ENCODE measurements around the gene ENTPD3.

The ENTPD3 gene, protein sequence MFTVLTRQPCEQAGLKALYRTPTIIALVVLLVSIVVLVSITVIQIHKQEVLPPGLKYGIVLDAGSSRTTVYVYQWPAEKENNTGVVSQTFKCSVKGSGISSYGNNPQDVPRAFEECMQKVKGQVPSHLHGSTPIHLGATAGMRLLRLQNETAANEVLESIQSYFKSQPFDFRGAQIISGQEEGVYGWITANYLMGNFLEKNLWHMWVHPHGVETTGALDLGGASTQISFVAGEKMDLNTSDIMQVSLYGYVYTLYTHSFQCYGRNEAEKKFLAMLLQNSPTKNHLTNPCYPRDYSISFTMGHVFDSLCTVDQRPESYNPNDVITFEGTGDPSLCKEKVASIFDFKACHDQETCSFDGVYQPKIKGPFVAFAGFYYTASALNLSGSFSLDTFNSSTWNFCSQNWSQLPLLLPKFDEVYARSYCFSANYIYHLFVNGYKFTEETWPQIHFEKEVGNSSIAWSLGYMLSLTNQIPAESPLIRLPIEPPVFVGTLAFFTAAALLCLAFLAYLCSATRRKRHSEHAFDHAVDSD

DNA sequence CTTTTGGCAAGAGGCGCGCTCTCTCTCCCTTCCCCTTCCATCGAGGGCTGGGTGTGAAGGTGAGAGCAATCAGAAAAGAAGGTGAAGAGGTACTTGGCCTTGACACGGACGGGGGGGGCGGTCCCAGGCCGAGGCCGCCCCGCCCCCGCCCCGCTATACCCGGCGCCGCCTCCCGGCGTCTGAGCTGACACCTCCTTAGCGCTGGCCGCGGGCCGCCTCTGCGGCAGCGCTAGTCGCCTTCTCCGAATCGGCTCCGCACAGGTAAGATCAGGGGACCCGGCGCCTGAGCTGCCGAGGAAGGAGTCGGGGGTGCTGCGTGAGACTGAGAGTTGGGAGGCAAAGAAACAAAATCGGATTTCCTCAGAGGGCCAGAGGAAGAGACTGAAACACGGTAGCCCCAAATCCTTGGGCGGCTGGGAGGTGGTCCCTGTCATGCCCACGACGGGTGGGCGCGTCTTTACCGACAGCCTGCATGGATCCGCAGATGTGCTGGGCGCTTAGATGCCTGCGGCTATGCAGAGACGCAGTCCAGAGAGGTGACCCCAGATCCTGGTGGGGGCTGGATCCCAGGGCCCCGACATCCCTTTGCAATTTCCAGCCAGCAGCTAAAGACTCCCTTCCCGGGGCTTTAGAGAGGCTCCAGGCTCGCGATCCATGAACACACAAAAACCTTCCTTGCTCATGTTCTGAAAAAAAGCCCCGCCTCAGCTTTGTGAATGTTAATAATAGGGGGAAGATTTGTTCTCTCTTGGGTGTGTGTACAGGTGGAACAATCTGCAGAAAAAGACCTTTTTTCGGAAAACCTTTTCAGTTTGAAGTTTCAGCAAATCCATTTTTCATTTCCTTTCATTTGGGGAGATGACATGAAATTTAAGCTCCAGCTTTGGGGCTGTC, at the start of gene ENTPD3:
TSS of gene ENTPD3 (plus strand) at position 184 of the 894 bp plus-strand sequence. CDS start 874 bp downstream, outside the sequence.
- H3K27ac ChIP-seq: no peak within 1 kb of the TSS
- TF ChIP-seq, protein P1, sequence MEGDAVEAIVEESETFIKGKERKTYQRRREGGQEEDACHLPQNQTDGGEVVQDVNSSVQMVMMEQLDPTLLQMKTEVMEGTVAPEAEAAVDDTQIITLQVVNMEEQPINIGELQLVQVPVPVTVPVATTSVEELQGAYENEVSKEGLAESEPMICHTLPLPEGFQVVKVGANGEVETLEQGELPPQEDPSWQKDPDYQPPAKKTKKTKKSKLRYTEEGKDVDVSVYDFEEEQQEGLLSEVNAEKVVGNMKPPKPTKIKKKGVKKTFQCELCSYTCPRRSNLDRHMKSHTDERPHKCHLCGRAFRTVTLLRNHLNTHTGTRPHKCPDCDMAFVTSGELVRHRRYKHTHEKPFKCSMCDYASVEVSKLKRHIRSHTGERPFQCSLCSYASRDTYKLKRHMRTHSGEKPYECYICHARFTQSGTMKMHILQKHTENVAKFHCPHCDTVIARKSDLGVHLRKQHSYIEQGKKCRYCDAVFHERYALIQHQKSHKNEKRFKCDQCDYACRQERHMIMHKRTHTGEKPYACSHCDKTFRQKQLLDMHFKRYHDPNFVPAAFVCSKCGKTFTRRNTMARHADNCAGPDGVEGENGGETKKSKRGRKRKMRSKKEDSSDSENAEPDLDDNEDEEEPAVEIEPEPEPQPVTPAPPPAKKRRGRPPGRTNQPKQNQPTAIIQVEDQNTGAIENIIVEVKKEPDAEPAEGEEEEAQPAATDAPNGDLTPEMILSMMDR (IDR thresholded peaks at IDR 0.05): no peak
- H3K4me3 ChIP-seq: peak within 1 kb of the TSS; percentile 66
- no peak for DNase-seq (ENCODE audit: low spot score)

DNA sequence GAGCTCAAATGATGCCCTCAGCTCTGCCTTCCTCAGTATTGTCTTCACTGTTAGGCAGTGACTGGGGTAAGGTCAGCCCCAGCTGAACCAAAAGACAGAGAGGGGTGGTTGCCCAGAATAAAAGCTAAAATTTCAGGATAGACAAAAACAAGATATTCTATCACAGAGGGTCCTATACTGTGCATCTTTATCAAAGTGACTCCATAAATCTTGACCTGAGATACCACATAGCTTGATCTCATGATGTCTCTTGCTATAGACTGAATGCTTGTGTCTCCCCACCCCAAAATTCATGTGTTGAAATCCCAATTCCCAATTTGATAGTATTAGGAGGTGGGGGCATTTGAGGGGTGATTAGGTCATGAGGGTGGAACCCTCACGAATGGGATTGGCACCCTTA, 47.1 kb upstream of the ENTPD3 start:
- TF ChIP-seq, protein P1 (IDR thresholded peaks at IDR 0.05): no peak
- no peak for DNase-seq (ENCODE audit: low spot score)
- H3K4me3 ChIP-seq: no peak overlapping the region

DNA sequence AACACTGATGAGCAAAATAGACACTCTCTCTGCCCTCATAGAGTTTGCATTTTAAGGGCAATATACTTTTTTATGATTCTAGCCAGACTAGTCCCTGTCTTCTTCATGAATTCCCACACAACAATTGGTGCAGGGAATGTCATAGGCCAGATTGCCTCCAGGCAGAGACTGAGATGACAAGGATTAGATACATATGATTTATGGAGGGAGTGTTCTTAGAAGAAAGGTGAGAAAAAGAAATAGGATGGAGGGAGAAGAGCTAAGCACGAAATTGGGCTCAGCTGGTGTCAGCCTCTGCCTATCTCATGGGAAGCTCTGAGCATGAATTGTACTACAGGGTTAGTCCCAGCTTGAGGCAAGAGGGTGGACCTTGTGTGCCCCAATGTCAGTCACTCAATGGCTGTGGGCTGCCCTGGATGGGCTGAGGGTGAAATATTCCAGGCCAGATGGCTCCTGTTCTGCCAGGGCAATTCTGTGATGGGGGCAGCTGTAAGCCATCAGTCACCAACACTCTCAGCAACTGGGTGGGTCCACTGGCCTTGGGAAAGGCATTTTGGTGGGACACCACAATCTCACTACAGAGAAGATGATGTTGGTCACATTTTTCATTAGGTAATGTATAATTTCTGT, 46.3 kb upstream of the ENTPD3 start:
- H3K27ac ChIP-seq: no peak overlapping the region
- H3K4me3 ChIP-seq: no peak overlapping the region
- no peak for DNase-seq (ENCODE audit: low spot score)
- TF ChIP-seq, protein P1 (IDR thresholded peaks at IDR 0.05): no peak

More for the DNA sequence above, 47.1 kb upstream of the ENTPD3 start:
- no peak overlapping the region for H3K27ac ChIP-seq

DNA sequence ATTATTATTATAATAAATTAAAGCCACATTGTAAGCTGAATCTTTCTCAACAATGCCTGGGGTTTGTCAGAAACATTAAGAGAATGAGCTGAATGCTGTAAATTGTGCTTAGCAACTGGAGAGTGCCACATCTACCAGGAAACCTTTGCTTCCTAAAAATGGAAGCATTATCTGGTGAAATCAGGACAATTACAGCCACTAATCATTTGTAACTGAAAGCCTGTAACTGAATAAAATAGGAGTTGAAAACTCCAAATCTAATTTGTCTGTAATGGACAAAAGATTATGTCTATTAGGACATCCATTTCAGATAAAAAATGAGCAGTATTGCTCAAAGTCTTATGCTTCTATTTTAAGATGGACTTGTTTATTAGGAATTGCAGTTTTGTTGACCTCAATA, 45.3 kb upstream of the ENTPD3 start:
- TF ChIP-seq, protein P1 (IDR thresholded peaks at IDR 0.05): no peak
- Histone ChIP-seq H3K4me3 (no peak overlapping the region), H3K27ac (no peak overlapping the region)
- DNase-seq (ENCODE audit: low spot score): no peak

DNA sequence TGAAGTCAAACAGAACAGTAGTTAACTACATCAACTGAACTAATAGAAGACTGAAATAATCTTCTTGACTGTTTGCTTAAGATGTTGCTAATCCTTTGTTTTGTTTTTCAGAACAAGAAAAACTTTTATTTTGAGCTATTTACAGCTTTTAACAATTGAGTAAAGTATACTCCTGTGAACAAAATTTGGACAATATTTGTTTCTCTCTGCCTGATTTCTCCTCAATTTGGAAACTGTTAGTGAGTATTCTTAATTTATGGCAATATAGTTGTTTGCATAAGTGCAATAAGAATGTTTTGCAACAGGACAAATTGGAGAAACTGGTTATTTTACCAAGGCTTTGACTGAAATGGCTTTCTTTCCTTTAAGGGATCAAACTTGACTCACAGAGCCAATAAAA, 36.5 kb upstream of the ENTPD3 start:
- Histone ChIP-seq H3K4me3 (no peak overlapping the region), H3K27ac (no peak overlapping the region)
- DNase-seq (ENCODE audit: low spot score): no peak
- TF ChIP-seq, protein P1 (IDR thresholded peaks at IDR 0.05): no peak

DNA sequence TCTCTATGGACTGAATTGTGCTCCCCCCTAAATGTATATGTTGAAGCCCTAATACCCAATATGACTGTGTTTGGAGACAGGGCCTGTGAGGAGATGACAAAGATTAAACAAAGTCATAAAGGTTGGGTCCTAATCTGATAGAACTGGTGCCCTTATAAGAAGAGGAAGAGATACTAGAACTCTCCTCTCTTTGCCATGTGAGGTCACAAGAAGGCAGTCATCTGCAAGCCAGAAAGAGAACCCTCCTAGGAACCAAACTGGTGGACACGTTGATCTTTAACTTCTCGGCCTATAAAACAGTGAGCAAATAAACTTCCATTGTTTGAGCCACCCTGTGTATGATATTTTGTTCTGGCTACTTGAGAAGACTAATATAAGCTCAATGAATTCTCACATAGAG, 31.6 kb upstream of the ENTPD3 start:
- Histone ChIP-seq H3K4me3 (no peak overlapping the region), H3K27ac (no peak overlapping the region)
- DNase-seq (ENCODE audit: low spot score): no peak
- TF ChIP-seq, protein P1 (IDR thresholded peaks at IDR 0.05): no peak

All from coronary artery (tissue), 2 donors.